Hematopoietic multipotent progenitor cell (in vitro differentiated cells): ENCODE data around the gene PXDN. TPM values are rescaled to one million over a fixed set of nuclear protein-coding genes. Genes with fewer than 3 reads are reported as not detected.

Source experiments
- DNase-seq, 3 donors: peaks; one replicate each; pipeline ENCODE4 v3.0.0-alpha.2; 2011 to 2015; ENCODE audit warnings: low read depth in 2 of 3, low spot score in 2 of 3
- total RNA-seq: library from RNA; depleted of rRNA; stranded (reverse); fragments of >200 nt; gene quantifications from one replicate; pipeline ENCODE4 v1.2.3, GENCODE V29; 2012

PXDN gene
- total RNA-seq, 1 donor, result 6.2 TPM

GRCh38 chr2:1756456-1756855 is 12.1 kb upstream of the PXDN start:
- DNase-seq, result no peak

GRCh38 chr2:1755436-1756191 is 11.3 kb upstream of the PXDN start:
- no peak for DNase-seq

DNA sequence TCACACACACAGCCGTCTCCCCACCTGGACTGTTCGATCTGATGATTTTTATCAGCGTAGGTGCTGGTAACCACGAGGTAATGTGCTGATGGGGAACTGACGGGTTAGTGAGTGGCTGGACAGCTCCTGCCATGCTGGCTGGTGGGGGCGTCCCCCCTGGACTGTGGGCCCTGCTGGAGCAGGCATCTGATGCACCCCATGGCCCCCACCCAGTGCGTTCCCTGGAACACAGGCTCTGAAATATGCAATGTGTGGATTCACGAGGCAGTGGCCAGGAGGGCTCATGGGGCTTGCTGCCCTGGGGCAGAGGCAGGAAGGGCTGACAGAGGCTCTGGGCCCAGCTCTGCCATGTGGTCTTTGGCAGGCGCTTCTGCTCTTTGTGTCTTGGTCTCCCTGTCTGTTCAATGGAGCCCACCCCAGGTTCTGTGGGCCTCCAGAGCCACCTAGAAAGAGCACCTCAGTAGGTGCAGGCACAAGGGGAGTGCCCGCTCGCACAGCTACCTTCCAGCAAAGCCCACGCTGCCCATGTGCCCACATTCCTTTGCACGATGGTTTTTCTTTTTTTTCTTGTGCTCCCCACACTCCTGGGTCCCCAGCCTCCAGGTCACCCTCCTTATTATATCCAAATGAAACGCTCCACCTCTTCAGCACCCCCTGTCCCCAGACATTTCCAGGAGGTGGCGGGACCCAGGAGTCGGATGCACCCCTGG is 10.3 kb upstream of the PXDN start:
- no peak for DNase-seq

GRCh38 chr2:1754046-1754445 is 9.7 kb upstream of the PXDN start:
- no peak for DNase-seq

DNA sequence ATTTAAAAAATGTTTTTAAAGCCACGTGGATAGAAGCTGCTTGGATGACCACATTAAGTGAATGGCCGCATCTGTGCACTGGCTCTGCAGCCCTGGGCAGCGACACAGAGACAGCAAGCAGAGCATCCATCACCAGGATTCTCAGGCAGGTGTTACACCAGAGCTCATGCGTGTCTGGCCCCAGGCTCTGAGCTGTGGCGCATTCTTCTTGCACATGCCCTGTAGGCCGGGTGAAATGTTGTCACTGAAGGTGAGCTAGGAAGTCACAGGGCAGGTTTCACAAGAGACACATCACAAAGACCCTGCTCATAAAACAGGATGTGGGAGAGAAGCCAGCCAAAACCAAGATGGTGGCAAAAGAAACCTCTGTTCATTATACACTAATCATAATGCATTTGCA is 8.4 kb upstream of the PXDN start:
- DNase-seq, result no peak

DNA sequence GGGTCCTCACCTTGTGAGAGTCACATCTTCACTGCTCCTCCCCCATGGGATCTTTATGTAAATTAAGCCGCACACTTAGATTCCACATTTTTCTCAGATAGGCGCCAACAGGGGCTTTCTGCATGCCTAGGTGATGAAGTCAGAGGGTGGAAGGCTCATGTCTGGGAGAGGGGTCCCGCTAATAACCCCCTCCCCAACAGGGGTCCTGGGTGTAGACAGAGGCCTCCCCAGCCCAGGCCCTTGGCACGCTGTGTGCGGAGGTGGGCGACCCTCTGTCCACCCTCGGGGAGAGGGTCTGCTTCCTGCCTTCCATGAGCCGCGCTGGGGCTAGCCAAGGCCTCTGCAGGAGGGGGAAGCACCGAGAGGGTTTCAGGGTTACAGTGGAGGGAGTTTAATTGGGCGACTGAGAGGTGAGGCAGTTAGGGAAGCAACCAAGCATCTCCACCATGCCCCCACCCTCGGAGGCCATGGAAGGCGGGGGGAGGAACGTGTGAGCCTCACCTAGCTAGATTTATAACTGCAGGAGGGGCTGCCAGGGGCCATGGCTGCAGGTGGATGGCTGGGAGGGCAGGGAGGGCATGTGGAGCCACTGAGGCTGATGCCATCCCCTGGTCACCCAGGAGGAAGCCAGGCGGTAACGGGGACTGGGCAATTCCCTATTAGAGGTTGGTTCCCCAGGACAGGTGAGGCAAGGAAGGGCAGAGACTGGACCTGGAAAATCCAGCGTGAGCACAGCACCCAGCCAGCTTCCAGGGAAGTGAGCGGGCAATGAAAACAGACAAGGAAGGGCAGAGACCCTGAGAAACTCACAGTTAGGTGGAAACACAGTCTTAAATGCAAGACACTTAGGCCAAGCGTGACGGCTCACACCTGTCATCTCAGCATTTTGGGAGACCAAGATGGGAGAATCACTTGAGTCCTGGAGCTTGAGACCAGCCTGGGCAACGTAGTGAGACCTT is 7.7 kb upstream of the PXDN start:
- no peak for DNase-seq

GRCh38 chr2:1750933-1751766 is 6.8 kb upstream of the PXDN start:
- peak in 2 of 3 donors; percentile 71 to 76 for DNase-seq

GRCh38 chr2:1750270-1750932 is 6.1 kb upstream of the PXDN start:
- no peak for DNase-seq

DNA sequence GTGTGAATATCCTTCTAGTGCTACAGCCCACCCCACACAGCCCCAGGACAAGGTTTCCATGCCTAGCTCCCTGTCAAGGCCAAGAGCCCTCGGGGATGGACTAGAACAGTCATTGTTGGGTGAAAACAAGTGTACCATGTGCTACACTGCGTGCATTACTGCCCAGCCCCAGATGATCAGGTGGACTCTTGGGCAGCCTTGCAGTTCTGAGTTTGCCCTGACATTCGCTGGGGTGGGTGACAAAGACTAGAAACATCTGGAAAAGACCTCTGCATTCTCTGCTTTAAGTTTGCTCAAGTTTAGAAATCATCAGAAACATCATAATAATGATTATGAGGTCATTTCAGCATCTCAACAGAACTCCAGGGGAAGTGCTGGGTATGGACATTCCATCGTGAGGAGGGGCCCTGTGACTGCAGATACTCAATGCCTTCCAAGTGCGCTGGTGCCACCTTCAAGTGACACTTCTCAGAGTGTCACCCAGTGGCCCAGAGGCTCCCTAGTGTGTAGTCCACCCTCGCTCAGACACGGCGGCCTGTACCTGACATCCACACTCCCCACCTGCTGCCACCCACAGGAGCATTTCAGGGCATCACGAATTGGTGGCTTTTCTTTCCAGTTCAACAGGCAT is 5.3 kb upstream of the PXDN start:
- DNase-seq, result no peak

DNA sequence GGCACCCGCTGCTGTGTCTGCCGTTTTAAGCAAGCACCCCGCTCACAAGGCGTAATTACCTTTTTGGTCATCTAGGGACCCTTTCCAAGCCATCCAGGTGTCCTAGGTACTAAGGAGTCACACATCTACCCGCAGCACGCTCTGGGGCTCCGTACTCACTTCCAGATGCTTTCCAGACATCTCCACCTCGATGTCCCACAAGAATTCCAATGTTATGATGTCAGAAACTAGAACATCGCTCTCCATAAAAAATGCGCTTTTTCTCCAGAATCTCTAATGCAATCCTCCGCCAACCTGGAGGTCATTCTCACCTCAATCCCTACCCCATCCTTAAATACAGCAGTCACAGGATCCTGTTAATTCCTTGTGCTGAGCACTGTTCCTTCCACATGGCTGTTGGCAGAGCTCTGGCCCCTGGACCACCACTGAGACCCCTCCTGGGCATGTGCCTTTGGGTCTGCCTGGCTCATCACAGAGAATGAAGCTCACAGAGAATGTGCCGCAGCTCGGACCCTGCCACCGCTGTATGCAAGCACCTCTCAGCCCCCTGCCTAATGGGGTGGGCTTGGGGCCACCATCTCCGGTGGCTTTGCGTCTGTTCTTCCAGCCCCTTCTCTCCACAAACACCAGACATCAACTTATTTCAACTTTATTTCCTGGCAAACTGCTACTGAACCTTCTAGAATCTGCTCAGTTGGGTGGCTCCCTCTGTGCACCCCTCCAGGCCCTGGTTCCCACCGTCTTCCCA is 4.6 kb upstream of the PXDN start:
- DNase-seq, result no peak

- no peak for DNase-seq
These were observed 3.9 kb upstream of the PXDN start for GRCh38 chr2:1748176-1748740.

GRCh38 chr2:1747065-1747941 is 3.0 kb upstream of the PXDN start:
- DNase-seq, result no peak

DNA sequence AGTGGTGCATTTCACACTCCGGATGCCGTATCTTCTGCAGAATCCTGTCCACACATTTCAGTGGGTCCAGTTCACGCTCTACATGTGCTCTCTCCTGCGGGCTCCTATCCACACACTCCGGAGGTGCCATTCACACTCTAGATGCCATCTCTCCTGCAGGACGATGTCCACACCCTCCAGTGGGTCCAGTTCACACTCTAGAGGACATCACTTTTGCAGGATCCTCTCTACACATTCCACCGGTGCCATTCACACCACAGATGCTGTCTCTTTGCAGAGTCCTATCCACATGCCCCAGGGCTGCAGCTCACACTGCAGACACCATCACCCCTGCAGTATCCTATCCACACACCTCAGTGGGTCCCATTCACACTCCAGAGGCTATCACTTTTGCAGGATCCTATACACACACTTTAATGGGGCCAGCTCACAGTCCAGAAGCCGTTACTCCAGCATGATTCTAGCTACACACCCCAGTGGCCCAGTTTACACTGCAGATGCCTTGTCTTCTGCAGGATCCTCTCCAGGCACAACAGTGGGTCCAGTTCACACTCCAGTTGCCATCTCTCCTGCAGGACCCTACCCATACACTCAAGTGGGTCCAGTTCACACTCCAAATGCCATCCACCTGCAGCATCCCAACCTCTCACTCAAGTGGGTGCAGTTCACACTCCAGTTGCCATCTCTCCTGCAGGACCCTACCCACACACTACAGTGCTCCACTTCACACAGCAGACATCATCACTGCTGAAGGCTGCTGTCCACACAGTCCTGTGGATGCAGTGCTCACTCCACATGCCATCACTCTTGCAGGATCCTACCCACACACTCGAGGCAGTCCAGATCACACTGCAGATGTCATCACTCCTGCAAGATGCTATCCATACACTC is 2.1 kb upstream of the PXDN start:
- DNase-seq, result no peak

DNA sequence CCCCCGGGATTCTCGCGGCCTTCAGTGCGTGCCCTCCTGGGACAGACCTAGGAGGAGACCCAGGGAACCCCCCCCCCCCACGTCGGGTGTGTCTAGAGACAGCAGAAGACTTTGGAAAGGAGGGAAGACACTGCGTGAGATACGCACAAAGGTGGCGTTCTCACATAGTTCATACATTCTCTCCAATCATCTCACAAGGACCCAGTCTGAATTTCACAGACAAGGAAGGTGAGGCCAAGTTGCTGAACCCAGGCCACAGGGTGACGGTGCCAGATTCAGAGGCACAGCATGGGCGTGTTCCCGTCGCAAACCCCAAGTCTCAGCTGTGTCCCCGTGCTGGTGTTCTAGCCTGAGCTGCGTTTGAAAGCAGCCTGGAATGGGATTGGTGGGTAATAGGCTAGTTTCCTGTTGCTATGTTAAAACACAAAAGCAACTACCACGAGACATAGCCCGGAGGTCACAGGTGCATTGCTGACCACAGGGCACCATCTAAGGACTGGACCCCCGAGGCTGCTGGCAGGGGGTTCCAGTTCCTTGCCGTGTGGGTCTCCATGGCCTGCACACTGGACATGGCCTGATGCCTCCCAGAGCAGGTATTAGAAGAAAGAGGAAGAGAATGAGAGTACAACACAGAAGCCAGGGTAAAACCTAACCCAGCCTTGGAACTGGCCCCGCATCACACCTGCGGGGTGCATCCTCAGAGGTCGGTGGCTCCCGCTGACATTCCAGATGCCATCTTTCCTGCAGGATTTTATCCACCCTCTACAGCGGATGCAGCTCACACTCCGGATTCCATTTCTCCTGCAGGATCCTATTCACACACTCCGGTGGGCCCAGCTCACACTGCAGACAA is 1.1 kb upstream of the PXDN start:
- no peak for DNase-seq

GRCh38 chr2:1744151-1744445 is 217 bp downstream of the PXDN start:
- peak in 1 of 3 donors; percentile 22 for DNase-seq
